Measurements from ENCODE around the gene ACTN3.

The ACTN3 gene

DNA sequence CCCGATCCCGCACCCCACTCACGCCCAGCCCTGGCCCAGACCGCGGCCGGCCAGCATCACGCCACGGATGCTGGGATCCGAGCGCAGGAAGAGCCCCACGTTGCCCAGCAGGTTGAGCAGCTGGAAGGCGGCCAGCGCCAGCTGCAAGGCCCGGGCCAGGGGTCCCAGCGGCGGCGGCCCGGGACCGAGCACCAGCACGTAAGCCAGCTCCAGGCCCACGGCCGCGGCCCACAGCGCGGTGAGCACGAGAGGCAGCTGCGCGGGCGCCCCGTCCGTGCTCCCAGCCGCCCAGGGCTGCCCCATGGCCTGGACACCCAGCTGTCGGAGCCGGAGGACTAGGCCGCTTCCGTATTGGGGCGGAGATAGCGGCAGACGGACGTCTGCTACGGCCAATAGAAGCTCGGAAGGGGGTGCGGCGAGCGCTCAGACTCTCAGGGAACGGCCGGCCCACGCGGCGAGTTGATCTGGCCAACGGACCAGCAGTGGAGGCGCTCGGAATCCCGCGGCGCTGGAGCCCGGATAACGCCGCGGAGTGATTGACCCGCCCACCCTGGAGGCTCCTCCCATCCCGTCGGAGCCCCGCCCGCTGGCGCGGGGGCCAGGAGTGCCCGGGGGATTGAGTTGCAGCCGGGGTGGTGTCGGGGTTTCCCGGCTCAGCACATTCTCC is 869 bp upstream of the ACTN3 start, which contains the start of gene ZDHHC24:
Gene ZDHHC24, minus strand, starts transcription at position 348 of the 667 bp plus-strand sequence. Its CDS starts 45 bp downstream, at position 303.
- peak; percentile 97 for DNase-seq

DNA sequence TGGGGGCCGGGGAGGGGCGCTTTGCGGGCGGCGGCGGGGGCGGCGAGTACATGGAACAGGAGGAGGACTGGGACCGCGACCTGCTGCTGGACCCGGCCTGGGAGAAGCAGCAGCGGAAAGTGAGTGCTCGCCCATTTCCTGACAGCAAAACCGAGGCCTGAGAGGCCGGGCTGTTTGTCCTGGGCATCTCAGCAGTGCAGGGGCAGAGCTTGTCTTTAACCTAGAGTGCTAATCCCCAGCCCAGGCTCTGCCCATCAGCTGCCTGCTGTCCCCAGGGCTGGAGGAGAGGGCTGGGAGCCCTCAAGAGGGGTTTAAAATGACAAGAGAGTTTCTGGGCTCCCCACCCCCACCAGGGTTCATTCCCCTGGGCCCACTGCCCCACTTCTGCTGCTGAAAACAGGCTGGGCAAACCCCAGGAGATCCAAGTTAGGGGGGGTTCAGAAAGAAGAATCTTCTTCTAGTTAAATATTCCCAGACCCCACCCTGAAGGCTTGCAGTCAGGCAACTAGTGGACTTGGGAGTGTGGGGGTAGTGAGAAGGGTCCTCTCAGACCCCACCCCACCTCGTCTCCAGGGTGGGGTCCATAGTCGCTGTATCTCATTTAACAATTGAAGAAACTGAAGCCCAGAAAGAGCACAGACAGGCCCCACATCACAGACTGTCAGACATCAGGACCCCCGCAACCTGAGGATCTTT is 411 bp downstream of the ACTN3 start:
- DNase-seq, result no peak

DNA sequence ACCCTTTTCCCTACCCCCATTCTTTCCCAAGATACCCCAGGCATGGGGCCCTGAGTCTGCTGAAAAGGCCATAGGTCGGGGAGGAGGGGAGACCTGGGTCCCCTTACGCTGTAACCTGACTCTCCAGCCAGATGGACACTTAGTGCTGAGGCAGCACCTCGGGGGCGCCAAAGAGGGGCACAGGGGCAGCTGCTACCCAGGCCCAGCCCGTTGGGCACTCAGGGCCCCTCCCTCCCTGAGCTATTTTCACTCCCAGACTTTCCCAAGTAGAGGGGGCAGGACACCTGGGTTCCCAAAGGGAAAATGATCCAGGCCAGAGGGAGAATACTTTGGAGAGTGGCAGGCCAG is 933 bp downstream of the ACTN3 start:
- DNase-seq, result no peak

DNA sequence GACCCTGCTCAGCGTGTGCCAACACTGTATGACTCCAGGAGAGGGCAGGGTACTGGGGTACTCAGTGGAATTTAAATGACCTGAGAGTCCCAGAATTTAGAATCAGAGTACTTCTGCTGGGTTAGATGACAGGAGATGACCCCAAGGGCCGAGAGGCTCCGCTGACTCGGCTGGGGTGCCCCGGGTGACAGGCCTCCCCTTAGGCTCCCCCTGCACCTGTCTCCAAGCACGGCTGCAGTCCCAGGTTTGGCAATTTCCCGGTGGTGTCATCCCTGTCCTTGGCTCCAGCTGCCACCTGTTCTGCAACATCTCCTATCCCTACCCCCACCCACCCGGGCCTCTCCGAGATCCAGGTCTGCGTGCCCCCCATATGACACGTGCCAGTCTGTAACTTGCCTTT is 1.3 kb downstream of the ACTN3 start:
- no peak for DNase-seq

DNA sequence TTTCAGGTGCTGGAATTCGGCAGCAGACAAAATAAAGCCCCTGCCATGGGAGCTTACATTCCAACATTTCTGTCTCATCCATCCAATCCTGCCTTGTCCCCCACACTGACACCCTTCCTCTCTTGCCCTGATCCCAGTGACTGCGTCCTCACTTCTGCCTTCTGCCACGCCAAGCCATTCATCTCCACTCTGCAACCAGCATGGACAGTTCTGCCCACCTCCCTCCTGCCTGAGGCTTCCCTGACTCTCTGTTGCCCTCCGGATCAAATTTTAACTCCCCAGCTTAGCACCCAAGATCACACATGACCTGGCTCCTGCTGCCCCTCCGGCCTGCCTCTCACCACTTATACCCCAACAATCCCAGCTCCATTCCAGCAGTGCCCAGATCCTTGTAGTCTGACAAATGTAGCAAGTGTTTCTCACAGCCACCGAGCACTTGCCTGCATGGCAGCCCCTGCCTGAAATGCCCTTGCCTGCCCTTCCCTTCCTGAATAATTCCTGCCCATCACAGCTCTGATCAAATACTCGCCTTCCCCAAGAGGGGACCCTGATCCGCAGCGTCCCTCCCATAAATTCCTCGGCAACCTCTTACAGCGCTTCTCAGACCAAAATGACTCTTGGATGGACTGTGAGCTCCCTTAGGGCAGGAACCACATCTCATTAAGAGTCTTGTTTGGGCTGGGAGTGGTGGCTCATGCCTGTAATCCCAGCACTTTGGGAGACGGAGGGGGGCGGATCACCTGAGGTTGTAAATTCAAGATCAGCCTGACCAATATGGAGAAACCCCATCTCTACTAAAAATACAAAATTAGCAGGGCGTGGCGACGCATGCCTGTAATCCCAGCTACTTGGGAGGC is 2.3 kb downstream of the ACTN3 start:
- DNase-seq, result no peak

DNA sequence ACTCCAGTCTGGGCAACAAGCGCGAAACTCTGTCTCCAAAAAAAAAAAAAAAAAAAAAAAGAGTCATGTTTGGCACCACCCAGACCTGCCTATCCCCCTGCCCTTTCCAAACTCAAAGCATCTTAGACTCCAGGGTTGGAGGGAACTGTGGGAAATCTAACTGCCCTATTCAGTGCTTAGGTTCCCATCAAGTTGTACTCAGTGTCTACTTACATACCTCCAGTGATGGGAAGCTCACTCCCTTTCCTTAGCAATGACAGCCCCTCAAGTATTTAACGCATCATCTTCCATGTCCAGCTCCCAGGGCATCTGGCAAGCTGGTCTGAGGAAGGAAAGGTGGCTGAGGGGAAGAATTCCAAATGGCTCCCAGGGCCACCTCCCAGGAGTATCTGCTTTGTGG is 3.0 kb downstream of the ACTN3 start:
- DNase-seq, result no peak

DNA sequence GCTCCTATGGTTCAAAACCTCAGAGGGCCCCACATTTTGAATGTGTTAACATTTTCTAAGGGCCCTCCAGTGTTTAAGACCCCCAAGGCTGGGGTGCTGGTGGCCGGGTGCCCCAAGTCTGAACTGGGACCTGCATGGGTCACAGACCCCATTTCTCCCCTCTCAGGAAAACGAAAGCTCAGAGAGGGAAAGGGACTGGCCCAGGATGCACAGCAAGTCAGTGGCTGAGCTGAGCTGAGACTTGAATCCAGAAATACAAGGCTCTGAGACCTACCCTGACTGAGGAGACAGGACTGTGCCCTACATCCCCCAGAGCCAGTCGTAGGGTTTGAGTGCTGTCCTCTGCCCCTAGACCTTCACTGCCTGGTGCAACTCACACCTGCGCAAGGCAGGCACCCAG is 4.2 kb downstream of the ACTN3 start:
- no peak for DNase-seq

DNA sequence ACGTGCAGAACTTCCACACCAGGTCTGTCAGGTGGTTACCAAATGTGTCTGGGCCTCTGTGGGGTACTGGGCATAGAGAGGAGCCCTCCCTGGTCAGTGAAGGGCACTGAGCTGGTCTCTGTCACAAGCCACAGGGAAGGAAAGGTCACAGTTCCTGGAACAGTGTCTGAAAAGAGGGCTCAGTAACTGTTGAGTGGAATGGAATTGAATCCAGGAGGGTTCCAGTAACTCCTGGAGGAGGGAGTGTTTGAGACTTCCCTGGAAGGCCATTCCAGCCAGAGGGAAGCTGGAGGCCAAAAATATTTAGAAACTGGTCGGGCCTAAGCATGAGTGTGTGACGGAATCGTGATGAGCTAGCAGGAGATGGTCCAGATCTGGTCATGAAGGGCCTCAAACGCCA is 7.9 kb downstream of the ACTN3 start:
- DNase-seq, result no peak

DNA sequence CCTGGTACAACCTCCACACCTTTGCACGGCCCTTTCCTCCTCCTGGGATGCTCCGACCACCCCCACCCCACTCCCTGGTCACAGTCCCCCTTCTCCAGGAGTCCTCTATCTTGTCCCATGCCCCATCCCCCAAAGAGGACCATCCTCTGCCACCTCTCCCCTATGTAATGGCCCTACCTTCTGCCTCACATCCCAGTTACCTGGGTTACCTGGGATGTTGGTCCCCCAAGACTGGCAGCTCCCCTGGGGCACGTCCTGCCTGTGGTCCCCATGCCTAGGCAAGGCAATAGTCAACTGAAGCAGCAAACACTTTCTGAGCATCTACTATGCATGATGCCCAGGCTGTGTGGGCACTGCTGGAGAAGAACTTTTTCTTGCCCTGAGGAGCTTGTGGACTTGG is 8.7 kb downstream of the ACTN3 start:
- DNase-seq, result no peak

DNA sequence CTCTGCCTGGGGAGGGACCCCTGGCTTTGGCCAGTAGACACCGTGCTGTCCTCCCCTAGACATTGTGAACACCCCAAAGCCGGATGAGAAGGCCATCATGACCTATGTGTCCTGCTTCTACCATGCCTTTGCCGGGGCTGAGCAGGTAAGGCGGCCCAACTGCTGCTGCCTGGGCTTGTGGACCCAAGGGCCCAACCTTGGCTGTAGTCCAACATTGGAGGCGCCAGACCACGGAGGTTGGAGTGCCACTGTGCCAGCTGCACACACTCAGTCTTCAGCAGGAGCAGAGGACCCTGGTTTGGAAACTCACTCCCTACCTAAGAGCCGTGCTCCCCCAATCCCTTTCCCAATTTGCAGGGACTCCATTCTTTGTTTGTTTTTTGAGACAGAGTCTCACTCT is 9.4 kb downstream of the ACTN3 start:
- no peak for DNase-seq

DNA sequence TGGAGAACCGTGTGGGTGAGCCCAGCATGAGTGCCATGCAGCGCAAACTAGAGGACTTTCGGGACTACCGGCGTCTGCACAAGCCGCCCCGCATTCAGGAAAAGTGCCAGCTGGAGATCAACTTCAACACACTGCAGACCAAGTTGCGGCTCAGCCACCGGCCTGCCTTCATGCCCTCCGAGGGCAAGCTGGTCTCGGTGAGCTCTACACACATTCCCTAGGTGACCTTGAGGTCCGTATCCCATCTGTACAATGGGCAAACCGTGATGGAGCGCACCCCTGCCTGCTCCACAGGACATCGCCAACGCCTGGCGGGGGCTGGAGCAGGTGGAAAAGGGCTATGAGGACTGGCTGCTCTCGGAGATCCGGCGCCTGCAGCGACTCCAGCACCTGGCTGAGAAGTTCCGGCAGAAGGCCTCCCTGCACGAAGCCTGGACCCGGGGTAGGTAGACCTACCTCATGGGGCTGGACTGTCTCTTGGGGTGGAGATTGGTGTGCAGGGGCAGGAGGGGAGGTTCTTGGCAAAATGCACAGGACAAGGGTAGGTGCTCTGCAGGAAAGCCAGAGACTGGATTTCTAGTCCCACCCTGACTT is 11.1 kb downstream of the ACTN3 start:
- no peak for DNase-seq

DNA sequence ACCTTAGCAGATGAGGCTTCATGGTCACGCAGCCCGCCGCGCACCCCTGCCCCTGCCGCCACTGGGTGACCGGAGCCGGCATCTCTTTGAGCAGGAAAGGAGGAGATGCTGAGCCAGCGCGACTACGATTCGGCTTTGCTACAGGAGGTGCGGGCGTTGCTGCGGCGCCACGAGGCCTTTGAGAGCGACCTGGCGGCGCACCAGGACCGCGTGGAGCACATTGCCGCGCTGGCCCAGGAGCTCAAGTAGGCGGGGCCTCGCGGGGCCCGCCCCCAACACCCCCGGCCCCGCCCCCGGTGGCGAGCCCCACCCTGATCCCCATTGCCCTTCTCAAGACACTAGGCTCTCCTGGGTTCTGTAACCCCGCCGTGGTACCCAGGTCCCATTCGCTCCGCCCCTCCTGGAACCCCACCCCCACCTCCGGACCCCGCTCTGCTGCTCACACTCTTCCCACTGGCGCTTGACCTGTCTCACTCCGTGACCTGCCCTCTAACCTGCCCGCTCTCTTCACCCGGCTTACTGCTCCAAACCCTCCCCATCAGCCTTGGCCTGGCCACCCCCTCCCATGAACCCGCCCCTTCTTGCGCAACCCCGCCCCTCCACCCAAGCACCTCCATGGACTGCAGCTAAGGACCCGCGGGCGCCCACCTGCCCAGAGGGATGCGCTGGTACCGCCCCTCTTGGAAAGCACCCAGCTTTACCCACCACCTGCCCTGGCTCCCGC is 12.6 kb downstream of the ACTN3 start:
- DNase-seq, result no peak

DNA sequence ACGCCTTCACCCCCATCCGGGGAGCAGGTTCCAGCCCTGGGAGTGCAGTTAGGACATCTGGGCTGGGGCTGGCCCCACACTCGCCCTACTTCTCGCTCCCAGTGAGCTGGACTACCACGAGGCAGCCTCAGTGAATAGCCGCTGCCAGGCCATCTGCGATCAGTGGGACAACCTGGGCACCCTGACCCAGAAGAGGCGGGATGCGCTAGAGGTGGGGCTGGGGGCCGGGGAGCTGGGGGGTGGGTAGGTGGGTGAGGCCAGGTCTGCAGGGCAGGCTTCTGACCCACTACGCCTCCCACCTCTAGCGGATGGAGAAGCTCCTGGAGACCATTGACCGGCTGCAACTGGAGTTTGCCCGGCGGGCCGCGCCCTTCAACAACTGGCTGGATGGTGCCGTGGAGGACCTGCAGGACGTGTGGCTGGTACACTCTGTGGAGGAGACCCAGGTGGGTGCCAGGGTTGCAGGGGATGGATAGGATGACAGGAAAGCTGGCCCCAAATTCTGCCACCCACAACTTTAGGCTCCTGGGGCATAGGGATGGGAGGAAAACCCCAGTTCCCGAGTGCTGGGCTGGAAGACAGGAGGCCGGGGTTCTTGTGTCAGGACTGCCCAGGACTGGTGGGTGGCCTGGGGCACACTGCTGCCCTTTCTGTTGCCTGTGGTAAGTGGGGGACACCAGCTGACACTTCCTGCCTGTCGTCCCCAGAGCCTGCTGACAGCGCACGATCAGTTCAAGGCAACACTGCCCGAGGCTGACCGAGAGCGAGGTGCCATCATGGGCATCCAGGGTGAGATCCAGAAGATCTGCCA is 13.4 kb downstream of the ACTN3 start:
- DNase-seq, result no peak

DNA sequence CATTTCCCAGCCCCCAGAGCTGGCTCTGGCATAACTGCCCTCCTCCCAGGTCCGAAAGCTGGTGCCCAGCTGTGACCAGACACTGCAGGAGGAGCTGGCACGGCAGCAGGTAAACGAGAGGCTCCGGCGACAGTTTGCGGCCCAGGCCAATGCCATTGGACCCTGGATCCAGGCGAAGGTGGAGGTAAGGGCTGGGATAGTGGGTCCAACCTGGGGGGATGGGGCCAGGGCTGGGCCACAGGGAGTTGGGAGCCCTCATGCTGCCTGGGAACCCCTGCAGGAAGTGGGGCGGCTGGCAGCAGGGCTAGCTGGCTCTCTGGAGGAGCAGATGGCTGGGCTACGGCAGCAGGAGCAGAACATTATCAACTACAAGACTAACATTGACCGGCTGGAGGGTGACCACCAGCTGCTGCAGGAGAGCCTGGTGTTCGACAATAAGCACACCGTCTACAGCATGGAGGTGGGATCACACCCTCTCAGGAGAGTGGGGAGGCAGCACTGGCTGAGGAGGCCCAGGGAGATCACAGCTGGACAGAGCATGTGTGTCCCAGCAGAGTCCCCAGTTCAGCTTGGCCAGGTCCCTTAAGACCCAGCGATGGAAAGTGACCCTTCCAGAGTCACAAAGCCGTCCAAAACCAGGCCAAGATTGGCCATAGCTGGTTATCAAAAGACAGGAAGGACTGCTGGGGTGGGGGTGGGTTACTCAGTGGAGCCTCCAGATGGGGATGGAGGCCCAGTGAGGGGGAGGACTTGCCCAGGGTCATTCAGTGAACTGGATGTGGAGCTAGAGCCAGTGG is 14.7 kb downstream of the ACTN3 start:
- DNase-seq, result no peak

DNA sequence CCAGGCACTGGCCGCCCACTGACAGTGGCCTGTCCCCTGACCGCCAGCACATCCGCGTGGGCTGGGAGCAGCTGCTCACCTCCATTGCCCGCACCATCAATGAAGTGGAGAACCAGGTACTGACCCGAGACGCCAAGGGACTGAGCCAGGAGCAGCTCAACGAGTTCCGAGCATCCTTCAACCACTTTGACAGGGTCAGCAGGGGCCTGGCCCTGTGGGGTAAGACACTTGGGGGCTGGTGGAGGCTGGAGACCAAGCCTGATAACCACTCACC is 15.2 kb downstream of the ACTN3 start:
- DNase-seq, result no peak

DNA sequence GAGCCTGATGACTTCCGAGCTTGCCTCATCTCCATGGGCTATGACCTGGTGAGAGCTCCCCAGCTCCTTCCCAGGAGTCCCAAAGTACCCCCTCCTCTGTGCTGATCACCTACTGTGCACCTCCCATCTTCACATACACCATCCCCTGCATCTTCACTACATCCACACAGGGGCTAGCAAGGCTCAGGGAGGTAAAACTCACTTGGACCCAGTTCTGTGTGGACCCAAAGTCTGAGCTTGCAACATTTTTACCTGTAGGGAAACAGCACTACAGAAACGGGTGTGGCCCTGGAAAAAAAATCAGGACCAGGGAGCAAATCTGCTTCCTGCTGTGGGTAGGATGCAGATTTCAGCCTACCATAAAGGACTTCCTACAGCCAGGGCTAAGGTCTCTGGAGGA is 15.6 kb downstream of the ACTN3 start:
- DNase-seq, result no peak

DNA sequence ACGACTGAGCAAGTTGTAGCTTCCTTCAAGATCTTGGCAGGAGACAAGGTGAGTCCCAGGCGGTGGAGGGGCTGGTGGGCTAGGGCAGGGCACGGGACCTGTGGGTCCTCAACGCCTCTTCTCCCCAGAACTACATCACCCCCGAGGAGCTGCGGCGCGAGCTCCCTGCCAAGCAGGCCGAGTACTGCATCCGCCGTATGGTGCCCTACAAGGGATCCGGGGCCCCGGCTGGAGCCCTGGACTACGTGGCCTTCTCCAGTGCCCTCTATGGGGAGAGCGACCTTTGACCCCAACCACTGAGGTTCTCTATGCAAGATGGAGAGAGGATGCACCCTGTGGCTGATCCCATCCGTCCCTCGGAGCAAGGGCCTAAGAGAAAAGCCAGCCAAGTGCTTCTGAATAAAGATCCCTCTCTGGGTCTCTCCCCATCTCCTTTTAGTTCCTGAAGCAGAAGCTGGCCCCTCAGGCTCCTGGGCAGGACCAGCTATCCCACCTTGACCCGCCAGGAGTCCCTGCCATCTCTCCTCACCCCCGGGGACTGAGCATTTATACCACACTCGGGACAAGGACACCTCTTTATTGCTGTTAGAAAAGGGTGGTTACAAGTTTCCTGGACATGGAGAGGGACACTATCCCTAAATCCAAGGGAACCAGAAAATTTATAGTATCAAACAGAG is 16.3 kb downstream of the ACTN3 start:
- no peak for DNase-seq

DNA sequence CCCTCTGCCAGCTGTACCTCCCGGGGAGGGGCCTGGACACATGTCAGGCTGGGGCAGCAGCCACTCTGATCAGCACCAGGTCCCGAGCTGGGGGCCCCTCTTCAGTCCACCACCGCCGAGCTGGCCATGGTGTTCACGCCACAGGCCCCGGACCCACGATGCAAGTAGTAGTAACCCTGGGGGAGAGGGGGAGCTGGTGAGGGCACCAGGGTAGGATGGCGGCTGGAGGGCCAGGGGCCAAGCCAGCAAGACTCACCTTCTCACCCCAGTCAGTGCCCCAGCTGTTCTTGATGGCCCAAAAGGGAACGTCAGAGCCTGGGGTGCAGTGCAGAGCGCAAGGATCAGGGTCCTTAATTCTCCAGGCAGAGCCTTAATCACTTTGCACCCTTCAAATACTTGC is 17.1 kb downstream of the ACTN3 start:
- DNase-seq, result no peak

DNA sequence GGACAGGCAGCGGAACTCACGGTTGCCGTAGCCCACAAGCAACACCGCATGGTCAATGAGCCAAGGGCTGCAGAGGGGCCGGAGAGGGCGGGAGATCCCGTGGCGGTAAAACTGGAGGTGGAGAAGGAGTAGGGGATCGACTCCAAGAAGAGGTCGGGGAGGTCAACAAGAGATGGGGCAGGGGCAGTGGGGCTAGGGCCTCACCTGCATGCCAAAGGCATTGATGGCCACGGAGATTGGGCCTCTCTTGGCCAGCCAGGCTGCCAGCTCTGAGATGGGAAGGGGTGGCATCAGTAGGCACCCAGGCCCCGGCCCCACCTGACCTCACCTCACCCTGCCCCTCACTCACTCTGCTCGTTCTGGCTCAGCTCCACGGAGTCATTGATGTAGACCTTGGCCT is 17.8 kb downstream of the ACTN3 start:
- DNase-seq, result no peak

DNA sequence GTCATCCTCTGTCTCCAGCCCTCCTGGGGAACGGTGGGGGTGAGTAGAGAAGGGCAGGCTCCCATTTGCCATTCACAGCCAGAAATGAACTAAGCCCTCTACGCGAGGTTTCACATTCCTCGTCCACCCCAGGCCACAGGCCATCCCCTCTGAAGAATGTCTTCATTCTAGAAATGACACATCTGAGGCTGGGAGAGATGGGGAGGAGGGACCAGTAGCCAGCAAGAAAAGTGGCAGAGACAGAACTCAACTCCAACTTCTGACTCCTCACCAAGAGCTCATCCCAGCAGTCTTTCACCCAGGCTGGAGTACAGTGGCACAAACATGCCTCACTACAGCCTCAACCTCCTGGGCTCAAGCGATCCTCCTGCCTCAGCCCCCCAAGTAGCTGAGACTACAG is 18.3 kb downstream of the ACTN3 start:
- DNase-seq, result no peak

DNA sequence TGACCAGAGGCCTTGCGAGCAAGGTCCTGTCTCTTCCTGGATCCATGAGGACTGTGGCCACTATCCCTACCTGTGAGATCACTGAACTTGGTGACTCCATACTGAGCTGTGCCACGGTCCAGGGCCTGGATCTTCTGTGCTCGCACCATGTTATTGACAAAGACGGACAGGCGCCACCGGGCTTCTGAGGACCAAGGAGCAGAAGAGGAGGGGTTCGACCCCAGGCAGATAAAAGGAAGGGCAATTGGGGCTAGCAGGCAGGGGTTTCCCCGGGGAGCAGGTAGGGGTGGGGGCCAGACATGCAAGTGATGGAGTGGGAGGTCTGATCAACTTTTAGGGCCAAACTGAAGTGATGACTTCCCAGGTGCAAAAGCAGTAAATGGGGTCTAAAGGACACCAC is 19.5 kb downstream of the ACTN3 start:
- no peak for DNase-seq

Measured in fibroblast of skin of right quadriceps (primary cell).